HT1080 (cell line): ENCODE results near the gene CSNK1G2. TPM values are rescaled to one million over a fixed set of nuclear protein-coding genes. Genes with fewer than 3 reads are reported as not detected.

ENCODE experiments used
- DNase-seq: peaks from one replicate; pipeline ENCODE4 v3.0.0-alpha.2; 2015; ENCODE audit warnings: low read depth
- total RNA-seq: library from RNA; depleted of rRNA; stranded (reverse); fragments of >200 nt; shearing (Covaris generic); gene quantifications from 2 replicates; pipeline ENCODE4 v1.2.3, GENCODE V29; 2014

CSNK1G2 gene
- total RNA-seq, 1 experiment from 2014 or later, result 111 TPM

DNA sequence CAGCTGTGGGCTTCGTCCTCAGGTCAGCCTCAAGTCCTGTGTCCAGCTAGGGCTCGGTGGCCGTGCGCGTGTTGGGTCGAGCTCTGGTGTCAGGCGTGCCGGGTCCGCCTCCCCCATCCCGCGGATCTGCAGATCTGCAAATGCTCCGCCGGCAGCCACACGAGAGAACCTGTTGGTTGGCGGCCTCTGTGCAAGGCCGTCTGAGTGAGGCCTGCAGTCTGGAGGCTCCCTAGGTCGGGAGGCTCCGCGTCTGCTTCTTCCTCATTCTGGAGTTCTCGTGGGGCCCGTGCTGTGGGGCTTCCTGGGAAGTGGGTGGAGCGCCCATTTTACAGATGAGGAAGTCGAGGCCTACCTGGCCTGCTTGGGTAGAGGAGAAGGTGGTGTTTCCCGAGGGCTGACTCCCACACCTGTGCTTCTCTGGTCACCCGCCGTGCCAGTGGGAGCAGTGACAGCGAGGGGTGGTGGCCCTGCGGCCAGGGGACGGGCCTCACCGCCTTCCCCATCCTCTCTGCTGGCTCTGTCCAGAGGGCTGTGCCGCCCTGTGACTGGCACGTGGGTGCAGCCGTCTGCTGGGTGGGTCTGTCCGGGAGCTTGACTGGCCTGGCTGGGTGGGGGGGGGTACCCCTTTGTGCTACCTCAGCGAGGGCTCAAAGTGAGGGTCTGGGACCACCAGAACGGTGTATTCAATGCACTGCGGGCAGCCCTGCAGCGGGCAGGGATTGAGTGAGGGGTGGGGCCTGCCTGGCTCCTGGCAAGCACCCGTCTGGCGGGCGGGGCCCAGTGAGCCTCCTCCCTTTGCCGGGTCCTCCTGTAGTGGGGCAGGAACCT is 3.3 kb downstream of the CSNK1G2 start:
- no peak for DNase-seq

DNA sequence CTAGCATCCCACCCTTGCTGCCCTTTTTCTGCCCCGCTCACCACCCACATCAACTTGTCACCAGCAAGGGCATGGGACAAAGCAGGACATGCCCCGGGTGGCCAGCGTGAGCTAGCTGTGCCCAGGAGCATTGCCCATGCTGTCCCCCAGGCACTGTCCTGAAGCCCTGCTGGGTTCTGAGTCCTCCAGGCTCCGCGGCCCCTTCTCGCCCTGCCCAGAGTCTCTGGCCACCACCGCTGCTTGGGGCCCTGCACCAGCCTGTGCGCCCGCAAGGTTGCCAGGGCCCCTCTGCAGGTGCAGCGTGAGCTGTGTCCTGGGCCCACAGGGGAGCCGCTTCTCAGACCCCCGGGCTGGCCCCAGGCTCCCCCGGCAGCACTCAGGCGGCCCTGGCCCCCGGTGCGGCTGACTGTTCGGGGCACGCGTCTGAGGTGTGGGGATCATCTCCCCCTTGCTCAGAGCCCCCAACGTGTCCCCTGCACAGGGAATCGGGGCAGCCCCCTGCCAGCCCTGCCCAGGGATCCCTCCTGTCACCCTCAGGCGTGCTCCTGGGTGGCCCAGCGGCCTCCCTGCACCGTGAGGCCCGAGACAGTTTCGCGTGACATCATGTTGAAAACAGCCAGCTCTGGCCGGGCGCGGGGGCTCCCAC is 4.1 kb downstream of the CSNK1G2 start:
- DNase-seq, result no peak

DNA sequence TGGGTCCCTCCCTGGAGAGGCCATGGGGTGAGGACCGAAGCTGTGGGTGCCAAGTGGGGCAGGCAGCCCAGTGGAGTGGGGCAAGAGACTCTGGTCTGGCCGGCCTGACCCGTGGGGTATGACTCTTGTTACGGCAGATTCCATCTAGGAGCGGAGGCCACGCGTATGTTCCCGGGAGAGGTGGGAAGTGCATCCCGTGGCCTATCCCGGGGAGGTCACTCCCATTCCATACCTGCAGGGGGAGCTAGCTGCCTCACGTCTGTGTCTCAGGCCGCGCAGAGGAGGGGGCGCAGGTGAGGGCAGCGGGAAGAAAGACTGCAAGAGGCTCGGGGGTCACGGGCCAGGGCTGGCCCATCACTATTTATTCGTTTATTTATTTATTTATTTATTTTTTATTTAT is 4.9 kb downstream of the CSNK1G2 start:
- no peak for DNase-seq

DNA sequence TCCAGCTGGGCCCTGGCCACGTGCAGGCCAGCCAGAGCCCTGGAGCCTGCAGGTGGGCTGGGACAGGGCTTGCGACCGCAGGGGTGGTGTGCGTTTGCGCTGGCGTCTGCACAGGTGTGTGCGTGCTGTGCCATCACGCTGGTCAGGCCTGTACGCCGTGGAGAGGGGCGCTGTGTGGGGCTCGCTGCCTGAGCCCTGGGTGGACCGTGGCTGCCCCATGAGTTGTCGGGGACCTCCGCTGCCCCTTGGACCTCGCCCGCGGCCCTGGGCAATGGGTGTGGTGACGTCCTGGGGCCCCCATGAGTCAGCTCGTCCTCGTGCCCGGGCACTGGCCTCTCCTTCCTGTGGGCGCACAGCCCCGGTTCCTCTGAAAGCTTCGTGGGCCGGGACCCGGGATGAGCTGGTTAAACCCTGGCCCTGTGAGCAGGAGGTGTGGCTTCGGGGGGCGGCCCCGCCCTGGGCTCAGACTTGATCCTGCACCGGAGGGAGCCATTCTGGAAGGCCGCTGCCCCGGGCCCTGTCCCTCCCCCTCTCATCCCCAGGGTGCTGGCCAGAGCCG is 6.8 kb downstream of the CSNK1G2 start:
- DNase-seq, result no peak

DNA sequence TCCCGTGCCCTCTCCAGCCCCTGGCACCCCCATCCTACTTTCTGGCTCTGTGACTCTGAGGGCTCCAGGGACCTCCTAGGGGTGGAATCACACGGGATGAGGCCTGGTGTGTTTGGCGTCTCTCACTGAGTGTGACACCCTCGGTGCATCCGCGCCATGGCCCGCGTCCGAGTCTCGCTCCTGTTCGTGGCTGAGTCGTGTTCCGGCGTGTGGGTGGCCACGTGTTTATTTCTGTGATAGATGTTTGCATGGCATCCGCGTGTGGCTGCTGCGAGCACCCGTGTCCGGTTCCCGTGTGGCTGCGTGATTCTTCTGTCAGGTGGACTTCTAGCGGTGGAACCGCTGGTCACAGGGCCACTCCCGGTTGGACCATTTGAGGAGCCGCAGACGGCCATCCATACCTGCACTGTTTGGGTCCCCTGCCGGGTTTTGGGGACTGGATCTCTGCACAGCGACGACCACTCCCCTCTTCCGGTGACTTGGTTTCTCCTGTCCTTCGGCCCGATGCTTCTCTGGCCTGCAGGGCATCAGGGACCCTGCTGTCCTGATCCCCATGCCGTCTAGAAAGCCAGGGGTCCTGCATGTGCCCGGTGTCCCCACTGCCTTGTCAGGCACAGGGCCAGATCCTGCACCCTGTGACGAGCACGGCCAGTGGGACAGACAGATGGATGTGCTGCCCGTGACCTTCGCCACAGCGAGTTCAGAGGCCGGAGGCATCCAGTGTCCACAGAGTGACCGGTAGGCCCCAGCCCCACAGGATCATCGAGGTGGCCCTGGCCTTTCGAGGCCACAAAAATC is 8.5 kb downstream of the CSNK1G2 start:
- no peak for DNase-seq

DNA sequence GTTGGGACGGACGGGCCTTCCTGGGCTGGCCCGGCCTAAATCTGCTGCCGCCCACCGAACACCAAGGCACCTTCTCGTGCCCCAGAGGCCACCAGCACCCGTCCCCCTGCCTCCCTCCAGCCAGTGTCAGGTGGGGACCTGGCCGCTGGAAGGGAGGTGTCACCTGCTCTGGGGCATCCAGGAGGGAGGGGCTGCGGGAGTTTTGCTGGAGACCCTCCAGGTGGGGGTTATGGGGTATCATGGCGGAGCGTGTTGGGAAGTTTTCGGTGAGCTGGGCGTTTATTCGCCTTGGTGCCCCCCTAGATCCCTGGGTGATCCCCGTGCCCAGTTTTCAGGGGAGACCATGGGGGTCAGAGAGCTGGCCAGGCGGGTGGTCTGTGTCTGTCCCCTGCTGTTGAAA is 9.7 kb downstream of the CSNK1G2 start:
- no peak for DNase-seq

DNA sequence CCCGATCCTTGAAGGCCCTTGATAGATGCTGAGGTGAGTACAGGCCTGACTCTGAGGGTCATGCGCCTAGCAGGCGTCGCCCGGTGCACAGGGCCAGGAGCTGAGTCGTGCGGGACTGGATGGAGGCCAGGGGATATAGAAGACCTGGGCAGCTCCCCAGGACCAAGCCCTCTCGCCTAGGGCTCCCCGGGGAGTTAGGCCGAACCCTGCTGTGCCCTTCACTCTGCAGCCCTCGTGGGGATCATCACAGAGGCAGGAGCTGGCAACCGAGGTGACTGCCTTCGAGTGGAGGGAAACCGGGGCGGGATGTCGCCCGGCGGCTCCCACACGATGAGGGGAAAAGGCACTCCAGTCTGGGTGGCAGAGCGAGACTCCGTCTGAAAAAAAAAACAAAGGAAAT is 11.7 kb downstream of the CSNK1G2 start:
- no peak for DNase-seq

DNA sequence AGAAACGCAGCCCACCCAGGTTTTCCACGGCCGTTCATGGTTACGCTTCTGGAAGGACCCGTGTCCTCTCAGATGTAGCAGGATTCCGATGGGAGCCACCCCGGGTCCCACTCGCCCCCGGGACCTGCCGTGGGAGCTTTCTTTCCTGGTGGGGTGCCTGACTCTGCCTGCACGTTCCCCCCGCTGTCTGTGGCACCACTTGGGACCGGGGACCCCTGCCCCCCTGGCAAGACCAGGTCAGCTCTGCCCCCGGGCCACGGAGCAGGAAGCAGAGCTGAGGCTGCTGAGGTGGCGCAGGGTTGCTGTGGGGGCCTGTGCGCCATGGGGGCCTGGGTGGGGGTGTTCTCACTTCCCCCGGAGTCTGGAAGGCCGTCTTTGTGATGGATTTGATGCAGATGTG is 12.1 kb downstream of the CSNK1G2 start:
- DNase-seq, result no peak

DNA sequence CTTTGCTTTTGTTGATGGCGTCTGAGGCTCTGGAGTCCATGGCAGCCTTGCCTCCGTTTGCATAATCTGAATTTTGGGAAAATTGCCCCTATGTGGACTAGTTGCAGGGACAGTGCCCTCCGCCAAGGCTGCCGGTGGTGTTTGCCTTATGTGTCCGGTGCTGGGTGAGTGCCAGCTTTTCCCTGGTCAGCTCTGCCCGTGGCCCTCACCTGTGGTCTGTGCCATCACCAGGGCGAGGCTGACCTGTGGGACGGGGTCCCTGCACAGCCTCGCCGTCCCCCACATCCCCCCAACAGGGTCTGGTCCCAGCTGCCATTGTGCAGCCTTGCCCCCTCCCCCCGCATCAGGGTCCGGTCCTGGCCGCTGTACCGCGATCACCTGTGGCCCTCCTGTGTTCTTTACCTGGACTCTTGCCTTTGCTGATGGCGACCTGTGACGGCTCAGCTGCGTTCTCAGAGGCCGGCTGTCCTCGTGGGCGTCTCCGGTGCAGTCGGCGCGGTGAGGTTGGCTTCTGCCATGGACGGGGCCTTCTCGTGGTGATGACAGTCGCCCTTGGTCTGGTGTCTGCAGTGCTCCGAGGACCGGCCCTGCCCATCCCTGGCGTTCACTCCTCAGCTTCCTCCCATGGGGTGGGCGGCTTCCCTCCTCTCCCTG is 12.6 kb downstream of the CSNK1G2 start:
- no peak for DNase-seq

DNA sequence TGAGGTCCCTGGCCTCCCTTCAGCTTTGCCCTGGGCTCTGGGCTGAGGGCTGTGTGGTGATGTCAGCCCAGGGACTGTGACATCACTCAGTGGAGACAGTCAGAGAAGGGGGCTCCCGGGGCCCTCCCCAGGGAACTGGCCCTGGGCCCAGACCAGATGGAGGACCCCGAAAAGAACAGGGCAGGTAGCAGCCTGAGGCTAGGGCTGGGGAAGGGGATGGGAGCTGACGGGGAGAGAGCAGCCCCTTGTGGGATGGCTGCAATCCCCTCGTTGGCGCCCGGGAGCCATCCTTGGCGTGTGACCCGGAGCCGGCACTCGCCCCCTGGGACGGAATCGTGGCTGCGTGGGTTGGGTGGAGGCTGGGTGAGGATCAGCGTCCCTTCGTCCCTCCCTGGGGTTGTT is 13.6 kb downstream of the CSNK1G2 start:
- no peak for DNase-seq

DNA sequence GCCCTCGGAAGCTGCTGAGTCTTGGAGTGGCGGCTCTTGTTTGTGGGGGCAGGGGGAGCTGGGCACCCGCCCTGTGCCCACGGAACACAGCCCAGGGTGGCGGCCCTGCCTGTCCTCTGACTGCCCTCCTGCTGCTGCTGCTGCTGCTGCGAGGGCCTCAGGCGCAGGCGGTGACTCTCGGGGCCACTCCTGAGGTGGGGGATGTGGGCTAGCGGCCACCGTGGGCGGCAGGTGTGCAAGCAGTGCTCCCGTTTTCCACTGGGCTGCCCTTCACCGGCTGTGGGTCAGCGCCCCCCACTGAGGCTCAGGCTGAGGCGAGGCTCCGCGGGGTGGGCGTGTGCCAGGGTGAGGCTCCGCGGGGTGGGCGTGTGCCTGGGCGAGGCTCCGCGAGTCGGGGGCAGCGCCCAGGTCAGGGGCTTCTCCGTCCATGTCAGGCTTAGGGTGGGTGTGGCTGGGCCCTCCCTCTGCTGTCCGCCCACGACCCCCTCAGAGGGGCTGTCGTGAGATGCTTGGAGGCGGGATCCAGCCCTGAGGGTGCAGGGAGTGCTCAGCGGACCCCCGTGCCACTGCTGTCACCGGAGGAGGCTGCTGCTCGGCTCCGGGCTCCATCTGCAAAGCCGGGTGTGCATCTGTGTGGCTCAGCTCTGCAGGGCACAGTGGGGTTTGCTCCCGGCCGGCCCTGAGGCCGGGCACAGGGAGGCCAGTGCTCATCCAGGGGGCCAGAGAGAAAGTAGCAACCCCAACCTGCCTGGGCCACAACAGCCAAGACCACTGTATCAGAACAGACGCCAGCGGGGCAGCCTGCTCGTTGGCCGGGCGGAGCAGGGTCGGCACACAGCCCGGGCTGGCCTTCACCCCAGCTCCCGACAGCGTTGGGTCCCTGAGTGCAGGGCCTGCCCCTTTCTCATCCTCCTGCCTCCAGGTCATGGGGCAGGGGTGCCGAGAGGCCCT is 14.5 kb downstream of the CSNK1G2 start:
- DNase-seq, result no peak

DNA sequence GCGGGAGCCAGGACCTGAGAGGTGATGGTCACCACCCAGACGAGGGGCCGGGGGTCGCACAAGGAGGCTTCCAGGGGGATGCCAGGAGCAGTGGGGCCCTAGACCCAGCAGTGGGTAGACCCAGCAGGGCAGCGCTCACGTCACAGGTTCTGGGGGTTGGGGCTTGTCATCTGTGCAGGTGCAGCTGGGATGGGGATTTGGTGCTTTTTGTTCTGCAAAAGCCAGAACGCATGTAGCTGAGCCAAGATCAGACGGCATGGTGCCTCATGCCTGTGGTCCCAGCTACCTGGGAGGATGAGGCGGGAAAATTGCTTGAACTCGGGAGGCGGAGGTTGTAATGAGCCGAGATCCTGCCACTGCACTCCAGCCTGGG is 15.1 kb downstream of the CSNK1G2 start:
- no peak for DNase-seq

DNA sequence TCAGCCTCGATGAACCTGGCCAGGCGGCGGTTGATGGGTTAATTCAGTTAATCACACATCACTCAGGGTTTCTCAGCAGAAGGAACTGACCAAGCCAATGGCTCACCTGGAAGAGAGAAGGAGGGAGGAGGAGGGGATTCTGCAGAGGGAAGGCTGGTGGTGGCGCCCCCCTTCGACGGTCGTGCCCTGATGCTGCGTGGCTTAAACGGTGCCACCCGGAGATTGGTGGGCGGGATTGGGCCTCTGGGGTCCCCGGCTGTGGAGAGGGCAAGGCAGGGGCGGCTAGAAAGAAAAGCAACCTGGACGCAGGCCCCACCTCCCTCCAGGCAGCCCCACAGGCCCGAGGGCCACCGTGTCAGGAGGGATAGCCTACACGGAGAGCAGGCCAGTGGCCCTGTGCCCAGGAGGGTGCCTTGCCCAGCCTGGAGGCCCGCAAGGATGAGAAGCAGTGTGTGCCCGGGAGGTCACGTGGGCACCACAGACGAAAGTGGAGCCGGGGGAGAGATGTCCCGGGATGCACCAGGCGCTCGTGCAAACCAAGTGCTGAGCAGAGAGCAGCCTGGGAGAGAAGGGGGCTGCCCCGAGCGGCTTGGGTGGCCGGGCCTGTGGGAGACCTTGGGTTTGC is 16.0 kb downstream of the CSNK1G2 start:
- no peak for DNase-seq

DNA sequence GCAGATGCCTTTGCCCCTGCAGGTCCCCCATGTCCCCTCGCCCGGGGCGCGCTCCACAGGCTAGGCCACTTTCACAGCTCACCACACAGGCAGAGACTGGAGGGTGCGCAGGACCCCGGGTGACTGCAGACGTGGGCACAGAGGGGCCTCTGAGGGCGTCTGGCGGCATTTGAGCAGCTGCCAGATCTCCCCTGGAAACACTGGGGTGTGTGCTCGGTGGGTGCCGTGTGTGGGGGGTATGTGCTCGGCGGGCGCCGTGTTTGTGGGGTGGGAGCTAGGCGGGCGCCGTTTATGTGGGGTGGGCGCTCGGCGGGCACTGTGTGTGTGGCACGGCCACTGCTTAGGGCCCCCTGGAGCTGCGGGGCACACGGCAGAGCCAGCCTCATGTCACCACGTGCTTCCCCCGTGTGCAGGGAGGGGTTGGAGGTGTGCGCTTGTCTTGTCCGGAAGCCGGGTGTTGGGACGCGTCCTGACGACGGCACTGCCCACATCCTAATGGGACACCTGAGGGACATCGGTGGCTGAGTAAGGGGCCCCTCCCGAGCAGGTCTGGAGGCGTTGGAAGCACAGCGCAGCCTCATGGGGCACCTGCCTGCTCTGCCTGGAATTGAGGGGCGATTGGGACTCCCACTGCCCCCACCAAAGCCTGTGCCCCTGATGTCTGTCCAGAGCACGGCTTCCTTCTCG is 16.7 kb downstream of the CSNK1G2 start:
- DNase-seq, result no peak

DNA sequence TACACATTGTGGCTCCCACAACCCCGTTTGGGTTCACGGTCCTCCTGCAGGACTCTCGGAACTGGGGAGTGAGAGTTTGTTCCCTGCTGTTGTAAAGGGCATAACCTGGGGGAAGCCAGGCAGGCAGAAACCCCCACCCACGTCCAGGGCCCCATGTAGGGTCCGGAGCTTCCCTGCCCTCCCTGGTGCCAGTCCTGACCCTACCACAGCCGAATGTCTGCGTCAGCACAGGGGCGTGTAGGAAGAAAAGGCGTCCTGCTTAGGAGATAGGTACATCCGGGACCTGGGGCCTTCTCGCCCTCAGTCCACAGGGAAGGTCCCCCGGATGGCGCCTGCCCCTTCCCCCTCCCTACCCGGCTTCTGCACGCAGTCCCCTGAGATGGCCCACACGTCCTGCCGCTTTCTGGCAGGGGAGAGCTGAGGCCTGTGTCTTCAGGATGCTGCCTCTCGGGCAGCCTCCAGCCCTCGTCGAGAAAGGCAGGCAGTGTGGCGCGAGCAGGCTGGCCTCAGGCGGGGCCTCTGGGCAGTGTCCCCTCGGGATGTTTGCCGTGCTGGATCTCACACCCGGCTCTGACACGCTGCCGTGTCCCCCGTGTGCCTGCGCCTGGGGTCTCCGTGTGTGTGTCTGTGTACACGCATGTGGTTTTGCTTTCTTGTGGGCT is 19.1 kb downstream of the CSNK1G2 start:
- DNase-seq, result no peak

DNA sequence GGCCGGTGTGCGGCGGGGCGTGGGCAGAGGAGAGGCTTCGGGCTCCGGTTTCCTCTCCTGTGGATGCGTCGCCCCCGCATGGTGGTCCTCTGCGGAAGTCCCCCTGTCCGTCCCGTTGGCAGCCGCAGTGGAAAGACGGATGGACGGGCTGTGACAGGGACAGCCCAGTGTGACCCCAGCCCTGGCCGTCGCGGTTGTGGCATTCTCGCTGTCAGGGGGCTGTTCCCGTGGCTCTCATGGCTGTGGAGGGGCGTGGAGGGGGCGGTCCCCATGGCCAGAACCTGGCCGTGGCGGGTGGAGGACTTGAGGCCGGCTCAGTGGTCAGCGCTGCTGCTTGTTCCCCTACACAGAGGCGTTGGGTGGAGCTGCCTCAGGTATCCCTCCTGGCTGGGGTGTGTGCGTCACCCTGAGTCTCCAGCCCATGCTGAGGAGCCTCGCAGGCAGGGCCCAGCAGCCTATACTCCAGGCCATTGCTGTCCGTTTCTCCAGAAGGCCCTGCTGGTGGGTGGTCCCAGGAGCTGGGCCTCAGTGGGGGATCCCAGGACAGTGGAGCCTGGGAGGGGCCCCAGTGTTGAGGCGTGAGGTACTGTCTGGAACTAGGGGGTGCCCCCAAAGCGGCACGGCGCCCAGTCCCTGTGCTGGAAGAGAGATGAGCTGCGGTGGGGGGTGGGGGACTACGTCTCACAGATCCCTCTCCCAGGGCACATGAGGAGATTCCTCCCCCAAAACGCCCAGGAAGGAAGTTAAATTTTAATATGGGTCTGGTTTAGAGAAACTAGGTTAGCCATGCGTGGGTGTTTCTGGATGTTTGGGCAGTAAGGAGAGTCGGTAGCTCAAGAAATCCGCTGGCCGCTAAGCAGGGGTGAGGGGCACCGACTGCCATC is 20.3 kb downstream of the CSNK1G2 start:
- no peak for DNase-seq

DNA sequence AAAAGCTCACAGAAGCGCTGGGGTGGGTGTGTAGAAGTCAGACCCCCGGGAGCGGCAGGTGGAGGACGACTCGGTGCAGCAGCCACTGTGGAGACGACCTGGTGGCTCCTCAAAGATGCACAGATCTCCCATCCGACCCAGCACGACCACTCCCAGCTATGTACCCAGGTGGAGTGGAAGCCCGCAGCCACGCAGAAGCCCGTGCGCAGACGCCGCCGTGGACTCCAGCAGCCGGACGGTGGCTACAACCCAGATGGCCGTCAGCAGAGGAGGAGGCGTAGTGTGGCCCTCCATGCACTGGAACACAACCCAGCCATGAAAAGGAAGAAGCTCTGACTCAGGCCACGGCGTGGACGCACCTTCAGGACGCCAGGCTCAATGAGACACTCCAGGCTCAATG is 21.7 kb downstream of the CSNK1G2 start:
- DNase-seq, result no peak
